Spleen (tissue), 11 donors: ENCODE results near the gene ARSA. TPM values are rescaled to one million over a fixed set of nuclear protein-coding genes. Genes with fewer than 3 reads are reported as not detected.

Experiments
- DNase-seq: peaks from one replicate; pipeline ENCODE4 v3.0.0-alpha.2; 2020
- H3K27ac ChIP-seq, 8 donors: fragments of 200-600 bp; sonication (generic) in 7 of 8; 1 replicate in 4 of 8; 2 replicates in 4 of 8; pipeline versions ENCODE4 v1.5.0 to v1.8.0; 2016 to 2021; ENCODE audit warnings: inconsistent platforms in 4 of 8, mild to moderate bottlenecking in 4 of 8, moderate library complexity in 1 of 8
- H3K27me3 ChIP-seq, 7 donors: fragments of 200-600 bp; sonication (generic) in 6 of 7; replicated peaks in 1 of 7; 1 replicate in 4 of 7; 2 replicates in 3 of 7; pipeline versions ENCODE4 v1.5.0 to v1.8.0; 2016 to 2021; ENCODE audit warnings: inconsistent platforms in 3 of 7, mild to moderate bottlenecking in 1 of 7
- H3K36me3 ChIP-seq, 6 donors: fragments of 200-600 bp; sonication (generic) in 5 of 6; 1 replicate in 4 of 6; 2 replicates in 2 of 6; pipeline versions ENCODE4 v1.5.0 to v1.8.0; 2016 to 2021; ENCODE audit warnings: inconsistent platforms in 2 of 6
- H3K4me1 ChIP-seq, 6 donors: fragments of 200-600 bp; sonication (generic) in 5 of 6; 1 replicate in 3 of 6; 2 replicates in 3 of 6; pipeline versions ENCODE4 v1.5.0 to v1.8.0; 2016 to 2021; ENCODE audit warnings: inconsistent platforms in 3 of 6
- H3K4me3 ChIP-seq, 8 donors: fragments of 200-600 bp; sonication (generic) in 7 of 8; 1 replicate in 4 of 8; 2 replicates in 4 of 8; pipeline versions ENCODE4 v1.5.0 to v1.8.0; 2016 to 2021; ENCODE audit warnings: inconsistent platforms in 4 of 8, mild to moderate bottlenecking in 4 of 8, moderate library complexity in 2 of 8
- H3K9me3 ChIP-seq, 8 donors: fragments of 200-600 bp; sonication (generic) in 7 of 8; 1 replicate in 4 of 8; 2 replicates in 4 of 8; pipeline versions ENCODE4 v1.5.0 to v1.8.0; 2016 to 2021; ENCODE audit warnings: inconsistent platforms in 4 of 8
- CTCF ChIP-seq, 11 experiments: fragments of 200-600 bp in 7 of 11; fragments of 450-650 bp in 4 of 11; sonication (generic) in 4 of 11; IDR thresholded peaks in 8 of 11; conservative IDR thresholded peaks in 3 of 11; 1 replicate in 7 of 11; 2 replicates in 4 of 11; pipeline versions ENCODE4 v1.4.0 to v1.8.0; 2016 to 2021; ENCODE audit warnings: antibody characterized with exemption in 11 of 11, inconsistent platforms in 4 of 11, mild to moderate bottlenecking in 1 of 11
- POLR2A ChIP-seq, 3 donors: fragments of 450-650 bp; IDR thresholded peaks; one replicate each; pipeline ENCODE4 v1.5.1; 2017; ENCODE audit warnings: antibody characterized with exemption in 3 of 3, mild to moderate bottlenecking in 1 of 3
- POLR2AphosphoS5 ChIP-seq, 3 donors: sonication (generic); formaldehyde crosslinking; IDR thresholded peaks; one replicate each; pipeline ENCODE4 v1.5.1; 2017; ENCODE audit warnings: antibody characterized with exemption in 3 of 3
- WGBS, 5 donors: extraction: QIAGEN DNeasy Blood & Tissue Kit in 3 of 5; methylation state at CpG; one replicate each; pipeline versions ENCODE4 v1.1.5 to v1.1.7; 2013 to 2018; 5-methylcytosine and 5-hydroxymethylcytosine counted together
- intact Hi-C: fragments of 100-400 bp; cut with DNase I; formaldehyde crosslinking; loops from one replicate; pipeline ENCODE4 v1.15.0; 2023; ENCODE audit warnings: low total_unique reads
- polyA plus RNA-seq, 3 donors: library from polyadenylated mRNA; stranded (reverse); fragments of 200-250 nt; gene quantifications; one replicate each; pipeline ENCODE4 v1.2.1, GENCODE V29; 2013
- total RNA-seq, 7 donors: library from RNA; depleted of rRNA in 3 of 7; stranded (reverse); fragments of >200 nt in 3 of 7; fragmentation: NEBNext Ultra II Directional in 4 of 7; extraction: Animal tissue kit (Norgen Biotek cat#: 25700) in 4 of 7; gene quantifications; one replicate each; pipeline versions ENCODE4 v1.1.0 to v1.2.1, GENCODE V29; 2016 to 2021
- donor health status: healthy with polysubstance abuse.
- donor health status: DM: no; HTN: no; CAD: no; lungs with moderate emphysema.
- donor health status: DM: no; HTN: no; CAD: no.
- donor health status: Bipolar disorder and iron deficiency.
- donor health status: healthy.
- donor health status: DM: no; HTN: no; CAD: no.
- donor health status: DM: yes; HTN: yes; CAD: no.

ARSA gene
- total and polyA plus RNA-seq, 10 donors, result 26.0 to 108 (median 64.7) TPM

GRCh38 chr22:50577987-50578775 lies 49.8 kb downstream of the ARSA start, which contains the start of gene CPT1B:
Gene CPT1B, minus strand, starts transcription at chr22:50578427. Its CDS starts 512 bp downstream, at chr22:50577915.
- Histone ChIP-seq H3K9me3 (no peaks in the 10 kb centered on the region), H3K4me1 (peaks cover 0 to 45% (median 24%) of the 10 kb centered on the region in 6 donors), H3K27me3 (peaks cover 0 to 9% (median 0%) of the 10 kb centered on the region in 7 donors), H3K27ac (no peak within 1 kb of the TSS), H3K36me3 (peaks cover 0 to 74% (median 15%) of the 10 kb centered on the region in 6 donors), H3K4me3 (peak within 1 kb of the TSS in 1 of 8 donors; percentile 15)
- intact Hi-C loops, result no loop called here
- 45 to 63% (median 48%) methylated on average over 21 to 63 of the region's 63 CpGs for WGBS, 5 donors
- peak in 2 of 3 donors; percentile 17 to 48 for TF ChIP-seq POLR2AphosphoS5 (IDR thresholded peaks at IDR 0.05)
- no peak for TF ChIP-seq CTCF (IDR thresholded peaks at IDR 0.05 in 8 of 11, conservative IDR thresholded peaks at IDR 0.05 in 3 of 11)
- no peak for TF ChIP-seq POLR2A (IDR thresholded peaks at IDR 0.05)
- DNase-seq, result no peak

- Histone ChIP-seq H3K27me3 (peaks cover 0 to 9% (median 0%) of the 10 kb centered on the region in 7 donors), H3K27ac (no peak overlapping the region), H3K9me3 (no peaks in the 10 kb centered on the region), H3K36me3 (peaks cover 0 to 80% (median 15%) of the 10 kb centered on the region in 6 donors), H3K4me3 (peak overlapping the region in 1 of 8 donors; percentile 15), H3K4me1 (peaks cover 0 to 43% (median 22%) of the 10 kb centered on the region in 6 donors)
- TF ChIP-seq POLR2A (IDR thresholded peaks at IDR 0.05) (no peak), CTCF (IDR thresholded peaks at IDR 0.05 in 8 of 11, conservative IDR thresholded peaks at IDR 0.05 in 3 of 11) (no peak), POLR2AphosphoS5 (IDR thresholded peaks at IDR 0.05) (peak in 1 of 3 donors; percentile 23)
- no peak for DNase-seq
- intact Hi-C loops, result no loop called here
- 45 to 62% (median 60%) methylated on average over 8 to 23 of the region's 23 CpGs for WGBS, 5 donors
These were observed 50.3 kb downstream of the ARSA start for GRCh38 chr22:50577697-50577986.

- Histone ChIP-seq H3K4me3 (peak overlapping the region in 1 of 8 donors; percentile 15), H3K9me3 (no peaks in the 10 kb centered on the region), H3K4me1 (peaks cover 0 to 42% (median 22%) of the 10 kb centered on the region in 6 donors), H3K27me3 (peaks cover 0 to 9% (median 0%) of the 10 kb centered on the region in 7 donors), H3K36me3 (peaks cover 0 to 85% (median 15%) of the 10 kb centered on the region in 6 donors), H3K27ac (no peak overlapping the region)
- TF ChIP-seq POLR2AphosphoS5 (IDR thresholded peaks at IDR 0.05) (peak in 1 of 3 donors; percentile 42), CTCF (IDR thresholded peaks at IDR 0.05 in 8 of 11, conservative IDR thresholded peaks at IDR 0.05 in 3 of 11) (no peak)
- 74 to 87% (median 85%) methylated on average over 12 to 18 of the region's 18 CpGs for WGBS, 5 donors
- intact Hi-C loops, result no loop called here
- DNase-seq, result no peak
These were observed 50.9 kb downstream of the ARSA start for GRCh38 chr22:50576806-50577696.
